ENCODE results near the gene CDC42BPG. TPM values are rescaled to one million over a fixed set of nuclear protein-coding genes. Genes with fewer than 3 reads are reported as not detected.

The CDC42BPG gene
- total RNA-seq, 1 donor: under 0.01 TPM

DNA sequence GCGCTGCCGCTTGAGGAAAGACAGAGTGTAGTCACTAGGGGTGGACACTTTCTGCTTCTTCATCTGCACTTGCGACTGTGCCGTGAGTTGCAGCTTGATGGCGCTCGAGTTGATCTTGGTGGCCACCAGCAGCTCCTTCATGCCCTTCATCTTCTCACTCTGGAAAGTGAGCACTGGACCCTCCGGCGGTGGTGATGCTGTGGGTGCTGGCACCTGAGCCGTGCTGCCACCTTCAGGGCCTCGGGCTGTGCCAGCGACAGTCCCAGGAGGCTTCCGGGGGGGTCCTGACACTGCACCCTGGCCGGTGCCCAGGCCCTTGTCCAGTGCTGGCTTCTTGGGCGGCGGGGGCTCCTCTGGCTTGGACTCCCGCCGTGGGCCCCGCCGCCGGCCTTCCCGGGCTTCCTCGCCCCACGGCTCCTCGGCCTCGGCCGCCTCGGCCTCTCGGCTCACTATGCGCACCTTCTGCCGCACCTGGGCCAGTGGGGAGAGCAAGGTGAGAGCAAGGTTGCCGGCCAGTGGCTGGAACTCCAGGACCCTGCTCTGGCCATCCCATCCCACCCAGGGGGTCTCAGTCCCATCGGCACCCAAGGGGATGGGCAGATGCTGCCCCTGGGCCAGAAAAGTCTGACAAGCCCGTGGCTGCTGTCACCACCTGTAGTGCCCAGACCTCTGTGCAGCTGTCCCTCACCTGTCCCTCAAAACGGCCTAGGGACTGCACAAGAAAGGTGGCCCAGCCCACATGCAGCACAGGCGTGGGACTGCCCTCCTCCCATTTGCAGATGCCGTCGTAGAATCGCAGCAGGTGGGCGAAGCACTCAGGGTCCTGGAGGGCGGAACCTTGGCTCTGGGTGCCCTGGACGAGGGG is 39.9 kb downstream of the CDC42BPG start:
- no peak for DNase-seq (ENCODE audit: low read depth)
- TF ChIP-seq, protein P1, sequence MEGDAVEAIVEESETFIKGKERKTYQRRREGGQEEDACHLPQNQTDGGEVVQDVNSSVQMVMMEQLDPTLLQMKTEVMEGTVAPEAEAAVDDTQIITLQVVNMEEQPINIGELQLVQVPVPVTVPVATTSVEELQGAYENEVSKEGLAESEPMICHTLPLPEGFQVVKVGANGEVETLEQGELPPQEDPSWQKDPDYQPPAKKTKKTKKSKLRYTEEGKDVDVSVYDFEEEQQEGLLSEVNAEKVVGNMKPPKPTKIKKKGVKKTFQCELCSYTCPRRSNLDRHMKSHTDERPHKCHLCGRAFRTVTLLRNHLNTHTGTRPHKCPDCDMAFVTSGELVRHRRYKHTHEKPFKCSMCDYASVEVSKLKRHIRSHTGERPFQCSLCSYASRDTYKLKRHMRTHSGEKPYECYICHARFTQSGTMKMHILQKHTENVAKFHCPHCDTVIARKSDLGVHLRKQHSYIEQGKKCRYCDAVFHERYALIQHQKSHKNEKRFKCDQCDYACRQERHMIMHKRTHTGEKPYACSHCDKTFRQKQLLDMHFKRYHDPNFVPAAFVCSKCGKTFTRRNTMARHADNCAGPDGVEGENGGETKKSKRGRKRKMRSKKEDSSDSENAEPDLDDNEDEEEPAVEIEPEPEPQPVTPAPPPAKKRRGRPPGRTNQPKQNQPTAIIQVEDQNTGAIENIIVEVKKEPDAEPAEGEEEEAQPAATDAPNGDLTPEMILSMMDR (IDR thresholded peaks at IDR 0.05; ENCODE audit: insufficient read depth, low read depth, low read length): no peak
- H3K4me3 ChIP-seq (ENCODE audit: low read depth, low read length): no peak overlapping the region

DNA sequence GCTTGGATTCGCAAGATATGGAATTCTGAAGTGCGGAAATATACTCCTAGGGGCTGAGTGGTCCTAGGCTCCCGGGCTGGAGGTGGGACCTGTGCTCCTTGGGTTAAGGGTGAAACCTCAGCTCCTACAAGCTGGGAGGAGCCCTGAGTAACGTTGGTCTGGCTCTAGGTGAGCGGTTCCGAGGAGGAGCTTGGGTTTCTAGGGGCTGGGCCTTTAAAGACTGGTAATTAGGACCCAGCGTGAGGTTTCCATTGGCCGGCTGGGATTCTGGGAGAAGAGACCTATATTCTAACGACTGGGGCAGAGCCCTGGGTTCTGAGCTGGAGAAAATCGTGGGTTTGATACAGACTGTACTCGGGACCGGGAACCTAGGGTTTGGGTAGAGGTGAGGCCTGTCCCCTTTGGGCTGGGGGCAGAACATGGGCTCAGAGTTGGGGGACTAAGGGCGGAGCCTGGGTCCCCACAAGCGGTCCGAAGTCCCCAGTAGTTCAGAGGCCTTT is 40.6 kb downstream of the CDC42BPG start:
- DNase-seq (ENCODE audit: low read depth): no peak
- H3K4me3 ChIP-seq (ENCODE audit: low read depth, low read length): peak overlapping the region; percentile 76
- TF ChIP-seq, protein P1 (IDR thresholded peaks at IDR 0.05; ENCODE audit: insufficient read depth, low read depth, low read length): no peak

DNA sequence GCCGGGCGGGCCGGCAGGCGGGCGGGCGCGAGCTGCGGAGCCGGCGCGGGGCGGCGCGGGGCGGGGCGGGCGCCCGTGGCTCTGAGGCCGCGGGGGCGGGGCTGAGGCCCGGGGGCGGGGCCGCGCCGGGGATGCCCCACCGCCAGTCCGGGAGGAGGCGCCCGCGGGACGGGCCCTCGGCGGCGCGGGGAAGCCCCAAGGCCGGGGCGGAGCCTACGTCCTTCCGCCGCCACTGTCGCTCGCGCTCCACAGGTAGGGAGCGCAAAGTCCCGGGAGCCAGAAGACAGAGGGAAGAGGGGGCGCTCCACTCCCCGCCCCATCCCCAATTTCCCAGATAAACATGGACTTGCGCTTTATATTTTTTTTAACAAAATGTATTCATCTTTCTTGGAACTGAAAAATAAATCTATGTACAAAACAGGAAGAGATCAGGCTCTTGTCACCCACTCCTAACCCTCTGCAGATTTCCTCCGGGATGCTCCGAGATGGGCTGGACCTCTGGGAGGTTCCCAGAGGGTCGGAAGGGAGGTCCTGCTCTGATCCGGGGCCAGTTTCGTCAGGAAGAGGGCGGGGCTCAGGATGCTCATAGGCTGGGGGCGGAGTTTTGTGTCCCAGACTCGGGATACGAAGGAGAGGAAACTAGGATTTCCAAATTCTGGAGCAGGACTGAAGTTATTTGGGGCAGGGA is 41.2 kb downstream of the CDC42BPG start, which contains the start of gene MAP4K2:
TSS of gene MAP4K2 (minus strand) at position 57 of the 688 bp plus-strand sequence. CDS start 65 bp downstream, outside the sequence.
- peak within 1 kb of the TSS; percentile 76 for H3K4me3 ChIP-seq (ENCODE audit: low read depth, low read length)
- DNase-seq (ENCODE audit: low read depth): peak; percentile 83
- TF ChIP-seq, protein P1 (IDR thresholded peaks at IDR 0.05; ENCODE audit: insufficient read depth, low read depth, low read length): no peak

DNA sequence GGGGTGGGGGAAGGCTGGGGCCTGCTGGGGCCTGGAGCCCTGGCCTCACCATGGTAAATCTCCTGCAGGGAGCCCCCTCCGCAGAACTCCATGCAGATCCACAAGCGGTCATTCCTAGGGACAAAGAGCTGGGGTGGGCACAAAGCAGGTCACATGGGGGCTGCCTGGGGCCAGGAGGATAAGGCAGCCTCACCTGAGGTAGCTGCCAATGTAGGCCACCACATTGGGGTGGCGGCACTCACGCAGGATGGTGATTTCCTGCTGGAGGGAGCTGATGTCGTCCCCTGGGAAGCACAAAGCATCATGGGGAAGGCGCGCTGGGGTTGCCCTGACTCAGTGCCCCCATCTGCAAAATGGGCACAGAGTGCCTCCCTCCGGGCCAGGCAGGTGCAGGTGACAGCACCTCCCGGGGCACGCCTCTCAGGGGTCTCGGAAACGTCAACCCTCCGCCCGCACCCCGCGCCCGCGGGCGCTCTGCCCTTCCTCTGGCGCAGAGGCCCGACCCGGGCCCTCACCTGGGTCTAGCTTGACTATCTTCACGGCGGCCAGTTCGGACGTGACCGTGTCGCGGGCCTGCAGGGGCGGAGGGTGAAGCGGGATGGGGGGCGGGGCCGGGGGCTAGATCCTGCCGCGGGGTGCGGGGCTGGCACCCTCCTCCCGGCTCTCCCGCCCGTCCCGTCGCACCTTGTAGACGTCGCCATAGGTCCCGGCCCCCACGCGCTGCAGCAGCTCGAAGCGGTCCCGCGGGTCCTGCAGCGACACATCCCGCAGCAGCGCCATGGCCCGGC is 41.9 kb downstream of the CDC42BPG start:
- DNase-seq (ENCODE audit: low read depth): no peak
- H3K4me3 ChIP-seq (ENCODE audit: low read depth, low read length): peak overlapping the region; percentile 64
- TF ChIP-seq, protein P1 (IDR thresholded peaks at IDR 0.05; ENCODE audit: insufficient read depth, low read depth, low read length): no peak

DNA sequence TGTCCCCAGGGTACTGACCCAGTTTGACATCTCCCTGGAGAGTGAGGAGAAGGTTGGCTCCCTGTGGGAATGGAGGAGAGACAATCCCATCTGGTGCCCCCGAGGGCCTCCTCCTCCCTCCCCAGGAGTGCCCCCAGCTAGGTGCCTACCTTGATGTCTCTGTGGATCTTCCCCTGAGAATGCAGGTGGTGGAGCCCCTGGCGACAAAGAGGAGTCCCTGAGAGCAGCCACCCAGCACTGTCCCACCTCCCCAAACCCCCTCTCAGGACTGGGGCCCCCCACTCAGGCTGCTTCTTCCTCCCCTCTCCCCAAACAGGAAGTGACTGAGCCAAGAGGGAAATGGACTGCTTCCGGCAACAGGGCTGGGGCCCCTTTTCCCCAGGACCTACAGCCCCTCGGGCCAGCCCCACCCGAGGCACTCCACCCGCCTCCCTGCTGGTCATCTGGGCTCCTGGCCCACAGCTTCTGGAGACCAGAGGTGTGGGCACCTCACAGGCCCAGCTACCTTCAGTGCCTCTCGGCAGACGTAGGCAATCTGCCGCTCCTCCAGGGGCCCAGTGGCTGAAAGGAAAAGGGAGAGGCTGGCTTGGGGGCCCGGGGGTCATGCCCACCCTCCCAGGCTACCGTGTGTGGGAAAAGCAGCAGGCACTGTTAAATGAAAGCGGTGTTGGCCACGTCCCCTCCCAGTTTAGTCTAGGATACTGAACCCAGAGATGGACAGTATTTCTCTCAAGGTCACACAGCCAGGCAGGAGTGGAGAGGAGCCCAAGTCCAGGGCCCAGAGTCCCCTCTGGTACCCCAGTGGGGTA is 42.7 kb downstream of the CDC42BPG start:
- TF ChIP-seq, protein P1 (IDR thresholded peaks at IDR 0.05; ENCODE audit: insufficient read depth, low read depth, low read length): no peak
- peak overlapping the region; percentile 64 for H3K4me3 ChIP-seq (ENCODE audit: low read depth, low read length)
- no peak for DNase-seq (ENCODE audit: low read depth)

DNA sequence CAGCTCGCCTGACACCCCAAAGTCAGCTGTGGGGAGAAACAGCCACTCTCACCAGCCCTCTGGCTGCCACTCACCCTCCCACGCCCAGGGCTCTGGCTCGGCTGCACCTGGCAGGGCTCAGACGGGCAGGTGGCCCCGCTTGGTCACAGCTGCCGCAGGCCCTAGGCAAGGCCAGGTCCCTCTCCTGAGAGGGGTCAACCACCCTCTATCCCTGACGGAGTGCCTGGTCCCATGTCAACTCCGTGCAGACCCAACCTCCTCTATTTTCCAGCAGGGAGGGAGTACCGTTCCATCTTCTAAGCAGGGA is 43.3 kb downstream of the CDC42BPG start:
- H3K4me3 ChIP-seq (ENCODE audit: low read depth, low read length): no peak overlapping the region
- DNase-seq (ENCODE audit: low read depth): no peak
- TF ChIP-seq, protein P1 (IDR thresholded peaks at IDR 0.05; ENCODE audit: insufficient read depth, low read depth, low read length): no peak
